Measurements from ENCODE around the gene RTP4. TPM values are rescaled to one million over a fixed set of nuclear protein-coding genes. Genes with fewer than 3 reads are reported as not detected.
A peak's percentile ranks its signal among the peaks of the same experiment; 100 is the strongest.

RTP4 gene
- polyA plus RNA-seq, 1 experiment = 0.16 TPM

DNA sequence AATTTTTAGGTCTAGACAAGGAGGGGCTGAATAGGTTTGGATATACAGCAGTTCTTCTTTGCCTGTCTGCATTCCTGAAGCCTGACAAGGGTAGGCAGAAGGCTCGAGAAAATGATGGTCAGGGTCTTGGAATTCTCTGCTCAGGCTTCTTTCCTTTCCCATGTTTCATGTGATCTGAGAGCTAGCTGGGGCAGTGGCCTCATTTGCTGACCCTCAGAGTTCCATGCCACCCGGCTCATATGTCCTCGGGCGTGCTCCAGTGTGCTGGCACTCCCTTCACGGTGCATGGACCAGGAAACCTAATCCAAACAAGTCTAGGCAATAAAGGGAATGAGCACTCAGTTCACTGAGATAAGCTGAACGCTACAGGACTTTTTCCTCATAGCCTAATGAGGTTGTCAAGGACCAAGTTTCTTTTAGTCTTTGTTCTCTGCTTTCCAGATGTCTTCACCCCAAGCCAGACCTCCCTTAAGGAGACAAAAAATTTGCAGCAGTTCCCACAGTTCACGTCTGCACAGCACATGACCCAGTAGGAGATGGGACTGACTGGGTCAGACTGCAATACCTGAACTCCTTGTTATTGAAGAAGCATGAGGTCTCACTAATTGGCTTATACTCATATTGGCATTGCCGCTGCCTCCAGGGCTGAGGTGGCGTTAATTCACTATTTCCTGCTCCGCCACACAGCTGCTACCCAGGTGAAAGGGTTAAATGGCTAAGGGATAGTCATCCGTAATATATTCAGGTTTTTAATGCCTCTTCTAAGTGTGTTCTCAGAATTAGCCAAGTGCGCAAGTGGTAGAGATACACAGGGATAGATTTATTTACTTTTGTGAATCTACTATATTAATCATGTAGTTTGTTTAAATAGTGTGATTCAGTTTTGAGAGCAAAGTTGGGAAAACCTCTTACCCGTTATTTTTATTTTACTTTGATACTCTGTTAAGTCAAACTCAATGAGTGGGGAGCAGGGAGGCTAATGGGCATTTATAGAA, 15.3 kb upstream of the RTP4 start:
- Histone ChIP-seq H3K27me3 (ENCODE audit: control insufficient read depth, insufficient read depth, low read length) (no peaks in the 10 kb centered on the region), H3K4me3 (ENCODE audit: low read depth, low read length) (no peak overlapping the region), H3K36me3 (ENCODE audit: control insufficient read depth, insufficient read depth, low read length) (no peaks in the 10 kb centered on the region)
- POLR2A ChIA-PET = no interaction called here
- TF ChIP-seq, protein P1, sequence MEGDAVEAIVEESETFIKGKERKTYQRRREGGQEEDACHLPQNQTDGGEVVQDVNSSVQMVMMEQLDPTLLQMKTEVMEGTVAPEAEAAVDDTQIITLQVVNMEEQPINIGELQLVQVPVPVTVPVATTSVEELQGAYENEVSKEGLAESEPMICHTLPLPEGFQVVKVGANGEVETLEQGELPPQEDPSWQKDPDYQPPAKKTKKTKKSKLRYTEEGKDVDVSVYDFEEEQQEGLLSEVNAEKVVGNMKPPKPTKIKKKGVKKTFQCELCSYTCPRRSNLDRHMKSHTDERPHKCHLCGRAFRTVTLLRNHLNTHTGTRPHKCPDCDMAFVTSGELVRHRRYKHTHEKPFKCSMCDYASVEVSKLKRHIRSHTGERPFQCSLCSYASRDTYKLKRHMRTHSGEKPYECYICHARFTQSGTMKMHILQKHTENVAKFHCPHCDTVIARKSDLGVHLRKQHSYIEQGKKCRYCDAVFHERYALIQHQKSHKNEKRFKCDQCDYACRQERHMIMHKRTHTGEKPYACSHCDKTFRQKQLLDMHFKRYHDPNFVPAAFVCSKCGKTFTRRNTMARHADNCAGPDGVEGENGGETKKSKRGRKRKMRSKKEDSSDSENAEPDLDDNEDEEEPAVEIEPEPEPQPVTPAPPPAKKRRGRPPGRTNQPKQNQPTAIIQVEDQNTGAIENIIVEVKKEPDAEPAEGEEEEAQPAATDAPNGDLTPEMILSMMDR (IDR thresholded peaks at IDR 0.05; ENCODE audit: insufficient read depth, low read depth, low read length) = no peak
- DNase-seq (ENCODE audit: low read depth) = peak; percentile 49
- CTCF ChIA-PET = no interaction called here

DNA sequence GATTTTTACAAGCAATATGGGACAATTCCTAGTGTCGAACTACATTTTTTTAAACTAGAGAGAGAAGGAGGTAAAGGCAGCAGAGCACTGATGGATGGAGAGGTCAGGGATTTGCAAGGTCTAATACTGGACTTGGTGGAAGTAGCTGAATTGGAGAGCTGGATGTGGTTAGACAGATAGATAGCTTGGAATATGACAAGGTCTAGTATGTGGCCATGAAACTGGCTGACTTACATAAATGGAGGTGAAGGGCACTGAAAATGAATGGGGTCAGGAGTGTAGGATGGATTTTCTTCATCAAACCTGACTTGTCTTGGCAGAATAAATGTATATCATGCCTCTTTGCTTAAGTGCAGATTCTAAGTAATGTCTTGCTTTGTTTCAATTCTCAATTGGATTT, 10.1 kb upstream of the RTP4 start:
- Histone ChIP-seq H3K36me3 (ENCODE audit: control insufficient read depth, insufficient read depth, low read length) (no peaks in the 10 kb centered on the region), H3K27me3 (ENCODE audit: control insufficient read depth, insufficient read depth, low read length) (0 out of 2 replicates have a peak, but pooled peaks cover 1% of the 10 kb centered on the region), H3K4me3 (ENCODE audit: low read depth, low read length) (no peak overlapping the region)
- CTCF ChIA-PET = interaction anchor here (2.3 kb wide), 1 partner anchor 19 kb away, joined by 6 read pairs; no protein-coding TSS in a partner anchor
- POLR2A ChIA-PET = no interaction called here
- DNase-seq (ENCODE audit: low read depth) = no peak
- TF ChIP-seq, protein P1 (IDR thresholded peaks at IDR 0.05; ENCODE audit: insufficient read depth, low read depth, low read length) = no peak

DNA sequence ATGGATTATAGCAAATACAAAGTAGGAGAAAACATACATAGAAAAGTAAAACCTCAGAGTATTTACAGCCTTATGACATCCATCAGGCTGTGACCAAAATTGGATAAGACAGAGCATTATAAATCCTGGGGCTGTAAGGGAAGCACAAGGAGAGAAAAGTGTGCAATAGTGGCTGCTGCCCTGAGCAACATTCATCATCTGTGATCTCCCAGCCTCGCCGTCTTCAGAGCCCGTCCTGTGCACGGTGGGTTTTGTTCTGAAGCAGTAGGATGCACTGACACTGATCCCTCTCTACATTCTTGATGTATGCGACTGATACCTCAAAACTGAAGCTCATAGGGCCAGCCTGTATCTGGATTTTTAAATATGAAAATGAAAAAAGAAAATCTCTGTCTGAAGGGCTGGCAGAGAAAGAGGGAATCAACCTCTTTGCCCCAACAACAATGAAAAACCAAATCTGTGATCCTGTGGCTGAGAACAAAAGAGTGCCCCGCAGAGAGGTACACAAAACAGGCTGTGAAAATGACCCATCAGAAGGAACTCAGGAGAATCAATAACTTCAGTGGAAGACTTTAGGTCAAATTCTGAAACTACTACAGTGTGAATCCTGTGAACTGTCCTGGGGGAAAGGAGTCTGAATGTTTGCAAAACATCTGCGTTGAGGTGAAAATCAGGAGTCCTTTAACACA, 8.2 kb upstream of the RTP4 start:
- TF ChIP-seq, protein P1 (IDR thresholded peaks at IDR 0.05; ENCODE audit: insufficient read depth, low read depth, low read length) = no peak
- H3K4me3 ChIP-seq (ENCODE audit: low read depth, low read length) = no peak overlapping the region
- CTCF ChIA-PET = interaction anchor here (0.6 to 2.3 kb wide), 3 partner anchors 17 to 293 kb away, joined by 3 to 9 read pairs (median 6); no protein-coding TSS in a partner anchor
- 0 out of 2 replicates have a peak, but pooled peaks cover 1% of the 10 kb centered on the region for H3K27me3 ChIP-seq (ENCODE audit: control insufficient read depth, insufficient read depth, low read length)
- POLR2A ChIA-PET = no interaction called here
- H3K36me3 ChIP-seq (ENCODE audit: control insufficient read depth, insufficient read depth, low read length) = no peaks in the 10 kb centered on the region
- DNase-seq (ENCODE audit: low read depth) = no peak

DNA sequence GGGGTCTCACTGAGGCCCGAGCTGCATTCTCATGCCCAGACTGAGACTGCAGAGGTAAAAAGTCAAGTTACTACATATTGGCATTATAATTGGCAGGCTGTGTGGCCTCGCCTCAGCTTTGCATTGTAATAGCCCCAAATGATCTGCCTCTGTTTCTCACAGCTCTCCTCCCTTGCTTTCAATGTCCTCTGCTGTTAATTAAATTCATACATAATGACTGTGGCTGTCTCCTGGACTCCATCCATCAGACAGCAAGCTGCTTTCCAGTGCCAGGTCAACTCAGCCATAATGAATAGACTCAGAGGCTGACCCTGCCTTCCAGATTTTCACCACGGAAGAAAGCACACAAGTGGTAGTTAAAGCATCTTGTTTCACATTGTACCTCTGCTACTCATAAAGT, 7.6 kb upstream of the RTP4 start:
- H3K4me3 ChIP-seq (ENCODE audit: low read depth, low read length) = no peak overlapping the region
- DNase-seq (ENCODE audit: low read depth) = no peak
- no peaks in the 10 kb centered on the region for H3K36me3 ChIP-seq (ENCODE audit: control insufficient read depth, insufficient read depth, low read length)
- POLR2A ChIA-PET = no interaction called here
- TF ChIP-seq, protein P1 (IDR thresholded peaks at IDR 0.05; ENCODE audit: insufficient read depth, low read depth, low read length) = no peak
- CTCF ChIA-PET = interaction anchor here (1.5 kb wide), 1 partner anchor 41 kb away, joined by 9 read pairs; no protein-coding TSS in a partner anchor
- H3K27me3 ChIP-seq (ENCODE audit: control insufficient read depth, insufficient read depth, low read length) = 0 out of 2 replicates have a peak, but pooled peaks cover 1% of the 10 kb centered on the region

DNA sequence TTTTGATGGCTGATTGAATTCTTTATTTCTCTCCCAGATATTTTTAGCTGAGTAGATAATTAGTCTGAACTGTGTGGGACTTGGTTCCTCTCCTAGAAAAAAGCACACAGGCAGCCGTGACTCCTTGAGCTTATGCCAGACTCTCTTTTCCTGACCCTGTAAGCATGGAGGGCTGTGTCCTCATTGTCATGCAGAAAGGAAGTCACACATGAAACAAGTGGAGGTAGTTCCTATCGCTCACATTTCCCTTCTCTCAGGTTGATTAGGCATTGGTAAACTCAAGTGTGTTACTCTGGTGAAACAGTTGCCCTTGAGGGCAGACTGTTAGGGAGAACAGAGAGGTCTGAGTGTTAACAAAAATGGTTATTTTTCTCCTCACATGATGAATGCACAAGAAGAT, 6.3 kb upstream of the RTP4 start:
- Histone ChIP-seq H3K36me3 (ENCODE audit: control insufficient read depth, insufficient read depth, low read length) (no peaks in the 10 kb centered on the region), H3K27me3 (ENCODE audit: control insufficient read depth, insufficient read depth, low read length) (peaks cover 1% of the 10 kb centered on the region; the same call in 1 of the 2 replicates), H3K4me3 (ENCODE audit: low read depth, low read length) (no peak overlapping the region)
- POLR2A ChIA-PET = no interaction called here
- TF ChIP-seq, protein P1 (IDR thresholded peaks at IDR 0.05; ENCODE audit: insufficient read depth, low read depth, low read length) = no peak
- CTCF ChIA-PET = interaction anchor here (1.2 to 1.5 kb wide), 2 partner anchors 7 to 42 kb away, joined by 3 to 9 read pairs; no protein-coding TSS in a partner anchor
- no peak for DNase-seq (ENCODE audit: low read depth)

Data from BJ (cell line).